ENCODE results near the gene PHACTR1.

PHACTR1 gene

GRCh38 chr6:13248994-13249393 lies 532.4 kb downstream of the PHACTR1 start:
- no peak for DNase-seq (ENCODE audit: low read depth in 2 of 2, low spot score in 1 of 2)

- DNase-seq (ENCODE audit: low read depth in 2 of 2, low spot score in 1 of 2) = no peak
These were observed 533.2 kb downstream of the PHACTR1 start for GRCh38 chr6:13249817-13250216.

GRCh38 chr6:13250703-13251102 lies 534.1 kb downstream of the PHACTR1 start:
- no peak for DNase-seq (ENCODE audit: low read depth in 2 of 2, low spot score in 1 of 2)

- no peak for DNase-seq (ENCODE audit: low read depth in 2 of 2, low spot score in 1 of 2)
These were observed 534.7 kb downstream of the PHACTR1 start for GRCh38 chr6:13251242-13251641.

- DNase-seq (ENCODE audit: low read depth in 2 of 2, low spot score in 1 of 2) = no peak
These were observed 536.2 kb downstream of the PHACTR1 start for GRCh38 chr6:13252790-13253189.

- DNase-seq (ENCODE audit: low read depth in 2 of 2, low spot score in 1 of 2) = no peak
These were observed 536.7 kb downstream of the PHACTR1 start for GRCh38 chr6:13253272-13253671.

- DNase-seq (ENCODE audit: low read depth in 2 of 2, low spot score in 1 of 2) = no peak
These were observed 539.9 kb downstream of the PHACTR1 start for GRCh38 chr6:13256266-13257001.

- no peak for DNase-seq (ENCODE audit: low read depth in 2 of 2, low spot score in 1 of 2)
These were observed 542.8 kb downstream of the PHACTR1 start for GRCh38 chr6:13259393-13259792.

GRCh38 chr6:13260101-13260598 lies 543.6 kb downstream of the PHACTR1 start:
- no peak for DNase-seq (ENCODE audit: low read depth in 2 of 2, low spot score in 1 of 2)

GRCh38 chr6:13260831-13261230 lies 544.3 kb downstream of the PHACTR1 start:
- DNase-seq (ENCODE audit: low read depth in 2 of 2, low spot score in 1 of 2) = no peak

- no peak for DNase-seq (ENCODE audit: low read depth in 2 of 2, low spot score in 1 of 2)
These were observed 545.0 kb downstream of the PHACTR1 start for GRCh38 chr6:13261464-13261994.

GRCh38 chr6:13262302-13263230 lies 546.0 kb downstream of the PHACTR1 start:
- DNase-seq (ENCODE audit: low read depth in 2 of 2, low spot score in 1 of 2) = no peak

- DNase-seq (ENCODE audit: low read depth in 2 of 2, low spot score in 1 of 2) = no peak
These were observed 547.1 kb downstream of the PHACTR1 start for GRCh38 chr6:13263669-13264068.

- no peak for DNase-seq (ENCODE audit: low read depth in 2 of 2, low spot score in 1 of 2)
These were observed 550.6 kb downstream of the PHACTR1 start for GRCh38 chr6:13267142-13267651.

GRCh38 chr6:13268913-13269518 lies 552.4 kb downstream of the PHACTR1 start:
- DNase-seq (ENCODE audit: low read depth in 2 of 2, low spot score in 1 of 2) = no peak

GRCh38 chr6:13272131-13273046 lies 555.8 kb downstream of the PHACTR1 start:
- DNase-seq (ENCODE audit: low read depth in 2 of 2, low spot score in 1 of 2) = no peak

- DNase-seq (ENCODE audit: low read depth in 2 of 2, low spot score in 1 of 2) = no peak
These were observed 556.8 kb downstream of the PHACTR1 start for GRCh38 chr6:13273202-13273930.

GRCh38 chr6:13273931-13274706 lies 557.6 kb downstream of the PHACTR1 start:
- peak; percentile 46 to 75 for DNase-seq (ENCODE audit: low read depth in 2 of 2, low spot score in 1 of 2)
